GM18508 (cell line): ENCODE data around the gene DDO.
"Not testable (repeated sequence)": the region's sequence is repeated elsewhere in the genome, so short reads cannot be mapped to it uniquely, and the experiment has no call there.

ENCODE experiments used
- ATAC-seq: cut with Tn5 transposase; IDR thresholded peaks from one replicate; pipeline ENCODE4 v1.9.1; 2021; ENCODE audit warnings: moderate number of reproducible peaks; ENCODE audit not compliant: insufficient read depth, unreplicated experiment

The DDO gene

GRCh38 chr6:110415086-110415916 lies at the start of gene DDO:
Gene DDO, minus strand, starts transcription at chr6:110415575. Its CDS starts 2,113 bp downstream, at chr6:110413462.
- ATAC-seq, result no peak

- ATAC-seq, result no peak
These were observed 47.6 kb upstream of the DDO start for GRCh38 chr6:110462884-110463481.

GRCh38 chr6:110461376-110461775 lies 46.0 kb upstream of the DDO start:
- no peak for ATAC-seq

GRCh38 chr6:110459137-110459536 lies 43.8 kb upstream of the DDO start:
- ATAC-seq, result no peak

GRCh38 chr6:110458476-110458875 lies 43.1 kb upstream of the DDO start:
- ATAC-seq, result no peak

GRCh38 chr6:110457567-110458175 lies 42.3 kb upstream of the DDO start:
- not testable (repeated sequence) for ATAC-seq

- ATAC-seq, result no peak
These were observed 41.3 kb upstream of the DDO start for GRCh38 chr6:110456694-110457093.

- ATAC-seq, result no peak
These were observed 34.1 kb upstream of the DDO start for GRCh38 chr6:110449541-110449895.

GRCh38 chr6:110448846-110449540 lies 33.6 kb upstream of the DDO start:
- ATAC-seq, result no peak

- ATAC-seq, result no peak
These were observed 32.4 kb upstream of the DDO start for GRCh38 chr6:110447761-110448160.

- no peak for ATAC-seq
These were observed 31.0 kb upstream of the DDO start for GRCh38 chr6:110446405-110446804.

GRCh38 chr6:110440026-110440425 lies 24.7 kb upstream of the DDO start:
- no peak for ATAC-seq

GRCh38 chr6:110439356-110439755 lies 24.0 kb upstream of the DDO start:
- ATAC-seq, result no peak

GRCh38 chr6:110434961-110435602 lies 19.7 kb upstream of the DDO start:
- no peak for ATAC-seq

- no peak for ATAC-seq
These were observed 17.0 kb upstream of the DDO start for GRCh38 chr6:110432285-110432900.

GRCh38 chr6:110430741-110431140 lies 15.4 kb upstream of the DDO start:
- no peak for ATAC-seq

- no peak for ATAC-seq
These were observed 14.9 kb upstream of the DDO start for GRCh38 chr6:110430236-110430635.

GRCh38 chr6:110428153-110428552 lies 12.8 kb upstream of the DDO start:
- no peak for ATAC-seq

GRCh38 chr6:110425816-110426215 lies 10.4 kb upstream of the DDO start:
- ATAC-seq, result no peak

GRCh38 chr6:110422444-110422822 lies 7.1 kb upstream of the DDO start:
- no peak for ATAC-seq
